Osteoblast (primary cell): Measurements from ENCODE around the gene VGLL4. TPM values are rescaled to one million over a fixed set of nuclear protein-coding genes. Genes with fewer than 3 reads are reported as not detected.

Source experiments
- DNase-seq: peaks from one replicate; pipeline ENCODE4 v3.0.0; 2011; ENCODE audit warnings: low spot score, mixed read lengths; ENCODE audit not compliant: insufficient read length; ENCODE audit errors: missing footprints
- H2AFZ ChIP-seq: 2 replicates; pipeline ENCODE4 v1.6.0; 2011; ENCODE audit warnings: mild to moderate bottlenecking, low read length
- H3K27ac ChIP-seq: 2 replicates; pipeline ENCODE4 v1.5.1; 2011; ENCODE audit warnings: mild to moderate bottlenecking, low read depth, low read length, moderate library complexity
- H3K27me3 ChIP-seq: 2 replicates; pipeline ENCODE4 v1.6.0; 2012; ENCODE audit warnings: mild to moderate bottlenecking, control low read depth, inconsistent platforms, low read length, moderate library complexity; ENCODE audit not compliant: insufficient read depth
- H3K36me3 ChIP-seq: 2 replicates; pipeline ENCODE4 v1.5.1; 2011; ENCODE audit warnings: mild to moderate bottlenecking, low read length, control low read depth, moderate library complexity; ENCODE audit not compliant: insufficient read depth
- H3K4me1 ChIP-seq: 2 replicates; pipeline ENCODE4 v1.5.1; 2011; ENCODE audit warnings: mild to moderate bottlenecking, low read length, control low read depth, moderate library complexity; ENCODE audit not compliant: insufficient read depth
- H3K4me2 ChIP-seq: 2 replicates; pipeline ENCODE4 v1.6.0; 2011; ENCODE audit warnings: mild to moderate bottlenecking, low read length; ENCODE audit not compliant: insufficient read depth
- H3K4me3 ChIP-seq: fragments of 200-600 bp; sonication (generic); 3 replicates; pipeline ENCODE4 v1.5.1; 2012; ENCODE audit warnings: mild to moderate bottlenecking, low read length, inconsistent platforms; ENCODE audit not compliant: insufficient read depth
- H3K79me2 ChIP-seq: 2 replicates; pipeline ENCODE4 v1.6.0; 2012; ENCODE audit warnings: mild to moderate bottlenecking, low read length, control low read depth, inconsistent platforms; ENCODE audit not compliant: insufficient read depth
- H3K9me3 ChIP-seq: 2 replicates; pipeline ENCODE4 v1.5.1; 2011; ENCODE audit warnings: low read depth, low read length, control low read depth
- H4K20me1 ChIP-seq: 2 replicates; pipeline ENCODE4 v1.6.0; 2012; ENCODE audit warnings: mild to moderate bottlenecking, low read length, control low read depth; ENCODE audit not compliant: insufficient read depth
- CTCF ChIP-seq: IDR thresholded peaks from 2 replicates; pipeline ENCODE4 v1.5.1; 2011; ENCODE audit warnings: mild to moderate bottlenecking, low read depth, low read length, moderate library complexity; ENCODE audit errors: extremely low read depth
- small RNA-seq: library from RNA; depleted of rRNA; stranded (forward); fragments of <200 nt; gene quantifications from one replicate; pipeline ENCODE3, GENCODE V24; 2012
- total RNA-seq: library from RNA; depleted of rRNA; stranded (reverse); fragments of >200 nt; gene quantifications from 2 replicates; pipeline ENCODE4 v1.2.3, GENCODE V29; 2012

The VGLL4 gene
- total RNA-seq, 1 donor = 68.8 TPM

DNA sequence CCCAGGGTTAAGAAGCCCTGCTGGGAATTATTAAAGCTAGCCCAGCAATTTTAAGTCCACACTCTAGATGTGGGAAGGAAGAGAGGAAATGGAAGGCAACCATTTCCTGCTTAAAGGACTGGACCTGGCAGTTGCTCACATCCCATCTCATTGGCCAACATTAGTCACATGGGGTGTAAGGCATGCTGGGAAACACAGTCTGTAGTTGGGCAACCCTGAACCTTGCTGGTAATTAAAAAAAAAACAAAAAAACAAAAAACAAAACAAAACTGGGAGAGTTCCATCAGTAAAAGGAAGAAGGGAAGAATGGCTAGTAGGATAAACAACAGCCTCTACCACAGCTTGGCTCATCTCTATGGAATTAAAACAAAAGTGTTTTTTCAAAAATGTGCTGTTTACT lies 136.0 kb downstream of the VGLL4 start:
- Histone ChIP-seq H3K4me3 (no peak overlapping the region), H4K20me1 (no peaks in the 10 kb centered on the region), H3K4me1 (peaks cover 30% of the 10 kb centered on the region), H3K9me3 (no peaks in the 10 kb centered on the region), H3K79me2 (peaks cover 6% of the 10 kb centered on the region), H3K36me3 (peaks cover 2% of the 10 kb centered on the region), H3K27ac (peak overlapping the region; percentile 95), H3K4me2 (no peak overlapping the region), H3K27me3 (no peaks in the 10 kb centered on the region), H2AFZ (no peak overlapping the region)
- no peak for DNase-seq
- no peak for TF ChIP-seq CTCF

Small RNAs within 50 kb of the gene (small RNA-seq; reads per million reads assigned to genes)
- gene AC022001.1 = 0.52 reads per million

Other genes starting within 250 kb of the VGLL4 start
- 8.7 and 13.8 TPM in 2 replicates for gene TAMM41, start 203.0 kb upstream of the VGLL4 start, total RNA-seq